Measurements from ENCODE around the gene UNC45B. TPM values are rescaled to one million over a fixed set of nuclear protein-coding genes. Genes with fewer than 3 reads are reported as not detected.

Gene UNC45B
- total RNA-seq, 1 experiment from 2014 or later = not detected

DNA sequence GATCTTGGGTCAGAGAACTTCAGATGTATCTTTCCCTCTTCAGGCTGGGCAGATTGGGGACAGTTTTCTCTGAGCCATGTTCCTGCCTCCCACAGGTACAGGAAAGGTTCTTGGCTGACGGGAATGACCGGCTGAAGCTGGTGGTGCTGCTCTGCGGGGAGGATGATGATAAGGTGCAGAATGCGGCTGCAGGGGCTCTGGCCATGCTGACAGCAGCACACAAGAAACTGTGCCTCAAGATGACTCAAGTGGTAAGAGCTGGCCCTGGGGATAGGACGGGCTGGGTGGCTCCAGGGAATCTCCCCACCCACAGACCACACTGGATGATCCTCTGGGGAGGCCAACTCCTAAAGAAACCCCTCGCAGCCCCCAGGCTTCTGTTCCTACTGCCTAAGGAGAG is 35.7 kb downstream of the UNC45B start:
- Mint-ChIP-seq H3K4me3 (ENCODE audit: unreplicated experiment) (no peak overlapping the region), H3K27me3 (ENCODE audit: insufficient read depth, unreplicated experiment) (peaks cover 26% of the 10 kb centered on the region), H3K9me3 (ENCODE audit: unreplicated experiment) (no peaks in the 10 kb centered on the region), H3K4me1 (ENCODE audit: low read depth, unreplicated experiment) (no peaks in the 10 kb centered on the region), H3K27ac (ENCODE audit: unreplicated experiment) (no peak overlapping the region), H3K36me3 (ENCODE audit: insufficient read depth, unreplicated experiment) (no peaks in the 10 kb centered on the region)
- BruUV-seq (replicated peaks) = no TSS peak
- DNase-seq = no peak
- ChIA-PET CTCF (interaction anchor here (0.7 kb wide), 1 partner anchor 129 kb away, joined by 3 read pairs; no protein-coding TSS in a partner anchor), POLR2A (no interaction called here)
- H3K36me3 ChIP-seq (ENCODE audit: control insufficient read depth, insufficient read depth, low read length) = no peaks in the 10 kb centered on the region
- H3K4me3 ChIP-seq (ENCODE audit: low read depth, low read length) = no peak overlapping the region
- TF ChIP-seq CTCF (IDR thresholded peaks at IDR 0.05; ENCODE audit: insufficient read depth in 1 of 2, low read depth in 1 of 2, low read length in 1 of 2, severe bottlenecking in 1 of 2, unreplicated experiment in 1 of 2) = no peak
- H3K9me3 ChIP-seq = no peaks in the 10 kb centered on the region
- no peaks in the 10 kb centered on the region for H3K4me1 ChIP-seq
- H3K27me3 ChIP-seq (replicated peaks; ENCODE audit: control insufficient read depth, insufficient read depth, low read length) = 0 out of 2 replicates have a peak, but pooled peaks cover 1% of the 10 kb centered on the region
- intact Hi-C loops (cut with micrococcal nuclease; ENCODE audit: unreplicated experiment) = no loop called here

DNA sequence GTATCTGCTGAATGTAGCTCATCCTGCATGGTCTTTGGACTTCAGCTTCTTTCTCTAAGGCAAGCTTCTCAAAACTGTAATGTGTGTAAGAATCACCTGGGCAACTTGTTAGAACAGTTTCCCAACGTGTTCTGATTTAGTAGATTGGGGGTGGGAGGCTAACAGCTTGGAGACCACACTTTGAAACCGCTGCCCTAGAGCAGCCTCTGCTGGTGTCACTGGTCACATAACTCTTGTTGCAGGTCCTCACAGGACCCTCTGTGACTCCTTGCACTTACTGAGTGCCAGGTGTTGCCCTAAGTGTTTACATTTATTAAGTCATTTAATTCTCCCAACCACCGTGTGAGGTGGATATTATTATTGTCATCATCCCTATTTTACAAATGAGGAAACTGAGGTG is 36.7 kb downstream of the UNC45B start:
- no peak for TF ChIP-seq CTCF (IDR thresholded peaks at IDR 0.05; ENCODE audit: insufficient read depth in 1 of 2, low read depth in 1 of 2, low read length in 1 of 2, severe bottlenecking in 1 of 2, unreplicated experiment in 1 of 2)
- H3K9me3 Mint-ChIP-seq (ENCODE audit: unreplicated experiment) = no peaks in the 10 kb centered on the region
- ChIA-PET POLR2A (no interaction called here), CTCF (no interaction called here)
- no peaks in the 10 kb centered on the region for H3K4me1 ChIP-seq
- intact Hi-C loops (cut with micrococcal nuclease; ENCODE audit: unreplicated experiment) = no loop called here
- H3K27ac Mint-ChIP-seq (ENCODE audit: unreplicated experiment) = no peak overlapping the region
- no peak overlapping the region for H3K4me3 Mint-ChIP-seq (ENCODE audit: unreplicated experiment)
- H3K36me3 Mint-ChIP-seq (ENCODE audit: insufficient read depth, unreplicated experiment) = no peaks in the 10 kb centered on the region
- no peak for DNase-seq
- peaks cover 26% of the 10 kb centered on the region for H3K27me3 Mint-ChIP-seq (ENCODE audit: insufficient read depth, unreplicated experiment)
- H3K36me3 ChIP-seq (ENCODE audit: control insufficient read depth, insufficient read depth, low read length) = no peaks in the 10 kb centered on the region
- H3K27me3 ChIP-seq (replicated peaks; ENCODE audit: control insufficient read depth, insufficient read depth, low read length) = 0 out of 2 replicates have a peak, but pooled peaks cover 1% of the 10 kb centered on the region
- no peaks in the 10 kb centered on the region for H3K9me3 ChIP-seq
- no peak overlapping the region for H3K4me3 ChIP-seq (ENCODE audit: low read depth, low read length)
- no TSS peak for BruUV-seq (replicated peaks)
- H3K4me1 Mint-ChIP-seq (ENCODE audit: low read depth, unreplicated experiment) = no peaks in the 10 kb centered on the region

DNA sequence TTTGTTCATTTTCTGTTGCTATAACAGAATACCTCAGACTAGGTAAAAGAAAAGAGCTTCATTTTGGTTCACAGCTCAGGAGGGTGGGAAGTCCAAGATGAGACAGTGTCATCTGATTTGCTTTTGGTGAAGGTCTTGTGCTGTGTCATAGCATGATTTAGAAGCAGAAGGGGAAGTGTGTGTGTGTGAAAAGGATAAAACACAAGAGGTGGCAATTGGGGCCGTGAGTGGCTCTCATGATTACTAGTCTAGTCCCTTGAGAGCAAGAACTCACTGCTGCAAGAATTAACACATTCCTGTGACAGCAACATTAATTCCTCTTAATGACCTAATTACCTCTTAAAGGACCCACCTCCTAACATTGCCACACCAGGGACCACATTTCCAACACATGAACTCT is 38.2 kb downstream of the UNC45B start:
- no peak for DNase-seq
- H3K27me3 ChIP-seq (replicated peaks; ENCODE audit: control insufficient read depth, insufficient read depth, low read length) = 0 out of 2 replicates have a peak, but pooled peaks cover 1% of the 10 kb centered on the region
- H3K36me3 ChIP-seq (ENCODE audit: control insufficient read depth, insufficient read depth, low read length) = no peaks in the 10 kb centered on the region
- Mint-ChIP-seq H3K27ac (ENCODE audit: unreplicated experiment) (no peak overlapping the region), H3K27me3 (ENCODE audit: insufficient read depth, unreplicated experiment) (peaks cover 29% of the 10 kb centered on the region), H3K36me3 (ENCODE audit: insufficient read depth, unreplicated experiment) (no peaks in the 10 kb centered on the region), H3K9me3 (ENCODE audit: unreplicated experiment) (no peaks in the 10 kb centered on the region), H3K4me1 (ENCODE audit: low read depth, unreplicated experiment) (no peaks in the 10 kb centered on the region), H3K4me3 (ENCODE audit: unreplicated experiment) (no peak overlapping the region)
- no peak overlapping the region for H3K4me3 ChIP-seq (ENCODE audit: low read depth, low read length)
- BruUV-seq (replicated peaks) = no TSS peak
- intact Hi-C loops (cut with micrococcal nuclease; ENCODE audit: unreplicated experiment) = no loop called here
- H3K9me3 ChIP-seq = no peaks in the 10 kb centered on the region
- ChIA-PET POLR2A (no interaction called here), CTCF (no interaction called here)
- H3K4me1 ChIP-seq = no peaks in the 10 kb centered on the region
- no peak for TF ChIP-seq CTCF (IDR thresholded peaks at IDR 0.05; ENCODE audit: insufficient read depth in 1 of 2, low read depth in 1 of 2, low read length in 1 of 2, severe bottlenecking in 1 of 2, unreplicated experiment in 1 of 2)

Measured in Caco-2 (cell line).